ENCODE data around the gene RAX2.
A peak's percentile ranks its signal among the peaks of the same experiment; 100 is the strongest.

Gene RAX2

GRCh38 chr19:3722443-3723109, 49.5 kb downstream of the RAX2 start:
- no peak for DNase-seq

GRCh38 chr19:3721887-3722442, 50.1 kb downstream of the RAX2 start:
- DNase-seq = no peak

DNA sequence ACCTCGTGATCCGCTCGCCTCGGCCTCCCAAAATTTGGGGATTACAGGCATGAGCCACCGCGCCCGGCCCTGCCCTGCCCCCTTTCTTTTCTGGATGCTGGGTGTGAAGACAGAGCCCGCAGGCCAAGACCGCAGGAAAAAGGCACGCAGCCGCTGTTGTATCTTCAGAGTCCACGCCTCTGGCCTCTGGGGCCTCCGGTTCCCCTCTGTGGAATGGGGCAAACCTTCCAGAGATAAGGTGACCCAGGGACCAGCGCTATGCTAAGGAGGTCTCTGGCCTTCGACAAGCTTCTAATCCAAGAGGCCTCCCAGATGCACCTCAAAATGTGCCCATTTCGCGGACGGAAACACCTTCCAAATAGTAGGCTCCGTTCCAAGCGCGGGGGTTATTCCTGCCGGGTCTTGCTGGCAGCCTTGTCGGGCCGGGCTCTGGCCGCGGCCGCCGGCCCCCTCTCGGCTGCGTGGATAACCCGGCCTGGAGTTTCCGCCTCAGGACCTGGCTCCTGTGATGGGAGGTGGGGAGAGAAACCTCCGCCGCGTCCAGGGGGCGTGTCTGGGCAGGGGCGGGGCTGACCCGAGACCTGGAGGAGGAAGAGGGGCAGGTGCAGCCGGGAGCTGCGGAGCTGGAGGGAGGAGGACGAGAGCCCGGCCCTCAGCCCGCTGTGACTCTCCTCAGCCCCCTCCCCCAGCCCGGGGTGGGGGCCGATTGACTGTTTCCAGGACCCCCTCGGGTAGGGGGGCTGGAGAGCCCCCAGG, 50.7 kb downstream of the RAX2 start:
- peak; percentile 83 to 91 for DNase-seq

GRCh38 chr19:3720349-3720917, 51.6 kb downstream of the RAX2 start:
- no peak for DNase-seq

- no peak for DNase-seq
These were observed 52.2 kb downstream of the RAX2 start for GRCh38 chr19:3719868-3720267.
